IPS-18a (cell line): ENCODE data around the gene COL5A1.

Experiments
- H3K27ac ChIP-seq: one replicate; pipeline ENCODE4 v1.5.1; 2013; ENCODE audit warnings: low read length
- H3K27me3 ChIP-seq: one replicate; pipeline ENCODE4 v1.6.1; 2013; ENCODE audit warnings: mild to moderate bottlenecking, low read length; ENCODE audit not compliant: control insufficient read depth, insufficient read depth
- H3K36me3 ChIP-seq: one replicate; pipeline ENCODE4 v1.6.1; 2013; ENCODE audit warnings: low read depth, low read length; ENCODE audit not compliant: control insufficient read depth
- H3K4me1 ChIP-seq: one replicate; pipeline ENCODE4 v1.6.1; 2013; ENCODE audit warnings: low read depth, low read length; ENCODE audit not compliant: control insufficient read depth
- H3K4me3 ChIP-seq: one replicate; pipeline ENCODE4 v1.5.1; 2013; ENCODE audit warnings: low read length
- H3K9ac ChIP-seq: one replicate; pipeline ENCODE4 v1.6.1; 2013; ENCODE audit warnings: mild to moderate bottlenecking, low read length, moderate library complexity
- H3K9me3 ChIP-seq: one replicate; pipeline ENCODE4 v1.6.1; 2013; ENCODE audit warnings: low read depth, low read length; ENCODE audit not compliant: control insufficient read depth

Gene COL5A1

DNA sequence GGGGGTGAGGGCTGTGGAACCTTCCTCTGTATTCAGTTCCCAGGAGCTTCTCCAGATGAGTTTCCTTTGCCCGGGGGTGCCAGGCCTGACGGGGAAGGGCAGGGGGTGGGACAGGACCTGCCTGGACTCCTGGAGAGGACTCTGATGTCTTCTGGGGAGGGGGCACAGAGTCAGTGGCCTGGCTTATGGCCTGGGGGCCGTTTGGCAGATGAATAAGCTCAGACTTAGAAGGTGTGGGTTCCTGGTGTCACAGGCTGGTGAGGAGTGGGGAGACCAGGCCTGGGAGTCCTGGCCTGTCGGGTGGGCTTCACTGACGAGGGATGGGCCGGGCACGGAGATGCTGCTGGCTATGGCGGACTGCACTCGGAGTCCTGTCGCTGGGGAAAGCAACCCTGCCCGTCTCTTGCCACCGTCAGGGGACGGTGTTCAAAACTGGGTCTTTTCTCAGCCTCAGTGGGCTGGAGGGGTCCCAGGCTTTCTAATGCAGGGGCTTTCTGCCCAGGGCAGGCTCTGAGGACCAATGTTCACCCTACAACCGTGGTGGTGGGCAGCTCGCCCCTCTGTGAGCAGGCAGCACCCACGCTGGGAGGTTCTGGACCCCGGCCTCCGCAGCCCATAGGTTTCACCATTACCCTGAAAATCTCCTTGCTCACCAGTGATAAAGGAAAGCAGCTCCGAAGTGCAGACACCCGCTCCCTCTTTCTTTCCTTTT, 16.2 kb downstream of the COL5A1 start:
- Histone ChIP-seq H3K4me3 (no peak overlapping the region), H3K36me3 (no peaks in the 10 kb centered on the region), H3K9ac (no peak overlapping the region), H3K27me3 (no peaks in the 10 kb centered on the region), H3K4me1 (peaks cover 5% of the 10 kb centered on the region), H3K9me3 (peaks cover 6% of the 10 kb centered on the region), H3K27ac (no peak overlapping the region)

DNA sequence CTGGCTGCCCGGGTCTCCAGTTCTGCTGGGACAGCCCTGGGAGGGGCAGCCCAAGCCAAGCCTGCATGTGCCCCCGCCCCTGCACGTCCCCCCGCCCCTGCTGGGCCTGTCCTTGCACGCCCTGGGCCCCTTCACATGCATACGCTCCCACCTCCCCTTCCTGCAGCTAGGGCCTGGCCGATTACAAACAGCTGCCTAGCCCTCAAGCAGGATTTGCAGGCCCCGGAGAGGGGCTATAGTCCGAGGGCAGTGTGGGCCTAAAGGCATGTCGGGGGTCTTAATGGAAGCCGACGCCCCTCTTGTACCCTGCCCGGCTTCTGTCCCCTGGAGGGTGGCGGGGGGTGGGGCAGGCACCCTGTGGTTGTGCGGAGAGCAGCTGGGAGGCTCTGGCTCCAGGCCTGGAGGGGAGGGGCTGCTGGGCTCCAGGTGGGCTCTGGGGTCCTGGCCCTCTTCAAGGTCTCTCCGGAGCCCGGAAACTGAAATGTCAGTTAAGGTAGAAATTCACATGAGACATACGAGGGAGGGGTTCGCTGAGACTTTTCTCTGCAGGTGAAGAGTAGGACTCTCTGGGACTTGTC, 16.9 kb downstream of the COL5A1 start:
- peaks cover 5% of the 10 kb centered on the region for H3K4me1 ChIP-seq
- H3K4me3 ChIP-seq, result no peak overlapping the region
- H3K27me3 ChIP-seq, result no peaks in the 10 kb centered on the region
- H3K27ac ChIP-seq, result no peak overlapping the region
- no peaks in the 10 kb centered on the region for H3K36me3 ChIP-seq
- H3K9ac ChIP-seq, result no peak overlapping the region
- peaks cover 6% of the 10 kb centered on the region for H3K9me3 ChIP-seq

DNA sequence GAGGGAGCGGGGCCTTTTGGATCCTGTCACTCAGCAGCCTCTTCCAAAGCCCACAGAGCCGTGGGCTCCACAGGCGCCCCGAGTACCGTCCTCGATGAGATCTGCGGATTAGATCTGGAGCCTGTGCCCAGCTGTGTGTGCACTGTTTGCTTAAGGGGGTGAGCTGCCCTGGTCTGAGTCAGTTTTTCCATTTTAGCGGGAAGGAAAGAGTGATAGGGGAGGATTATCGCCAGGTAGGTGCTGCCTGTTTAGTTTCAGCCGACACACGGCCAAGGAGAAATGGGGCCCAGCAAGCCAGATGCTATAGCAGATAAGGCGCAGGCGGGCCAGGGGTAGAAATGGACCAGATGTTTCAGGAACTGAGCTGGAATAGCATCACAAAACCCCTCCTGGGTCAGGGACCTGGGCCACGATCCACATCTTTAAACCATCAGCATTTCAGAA, 18.1 kb downstream of the COL5A1 start:
- Histone ChIP-seq H3K27ac (no peak overlapping the region), H3K27me3 (no peaks in the 10 kb centered on the region), H3K9ac (no peak overlapping the region), H3K36me3 (no peaks in the 10 kb centered on the region), H3K4me1 (peaks cover 5% of the 10 kb centered on the region), H3K9me3 (peaks cover 6% of the 10 kb centered on the region), H3K4me3 (no peak overlapping the region)

DNA sequence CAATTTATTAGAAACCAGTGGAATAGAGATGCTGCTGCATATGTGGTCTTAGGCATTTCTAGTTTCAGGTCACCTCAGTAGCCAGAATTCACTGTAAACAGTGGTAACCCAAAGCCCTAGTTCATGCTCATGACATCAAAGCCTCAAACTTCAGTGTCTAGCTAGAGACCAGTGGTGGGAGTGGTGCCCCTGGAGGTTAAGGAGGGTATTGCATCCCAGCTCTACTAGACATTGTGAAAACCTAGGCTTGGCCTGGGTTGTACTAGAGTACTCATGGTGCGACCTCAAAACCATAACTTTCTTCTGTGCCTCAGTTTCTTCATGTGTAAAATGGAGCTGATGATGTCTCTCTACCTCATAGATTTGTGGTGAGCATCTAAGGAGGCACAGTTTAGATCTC, 18.8 kb downstream of the COL5A1 start:
- Histone ChIP-seq H3K27me3 (no peaks in the 10 kb centered on the region), H3K36me3 (no peaks in the 10 kb centered on the region), H3K9me3 (peaks cover 6% of the 10 kb centered on the region), H3K9ac (no peak overlapping the region), H3K4me1 (peaks cover 5% of the 10 kb centered on the region), H3K27ac (no peak overlapping the region), H3K4me3 (no peak overlapping the region)

DNA sequence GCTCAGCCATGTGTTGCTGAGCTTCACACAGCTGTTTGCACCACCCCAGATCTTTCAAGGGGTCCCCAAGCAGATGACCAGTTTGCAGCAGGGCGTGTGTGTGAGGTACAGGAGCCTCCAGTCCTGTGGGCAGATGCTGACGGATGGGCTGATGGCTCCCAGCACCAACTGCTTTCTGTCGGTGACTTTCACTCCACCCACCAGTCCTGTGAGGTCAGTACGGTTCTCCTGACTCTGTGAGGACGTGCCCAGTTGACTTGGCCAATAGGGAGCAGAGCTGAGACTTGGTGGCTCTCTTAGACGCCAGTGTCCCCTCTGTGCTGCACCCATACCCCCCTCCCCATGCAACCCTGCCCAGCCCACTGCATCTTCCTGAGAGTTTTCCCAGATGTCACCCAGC, 19.7 kb downstream of the COL5A1 start:
- Histone ChIP-seq H3K9me3 (peaks cover 6% of the 10 kb centered on the region), H3K4me3 (no peak overlapping the region), H3K27ac (no peak overlapping the region), H3K4me1 (peaks cover 5% of the 10 kb centered on the region), H3K36me3 (no peaks in the 10 kb centered on the region), H3K27me3 (no peaks in the 10 kb centered on the region), H3K9ac (no peak overlapping the region)

DNA sequence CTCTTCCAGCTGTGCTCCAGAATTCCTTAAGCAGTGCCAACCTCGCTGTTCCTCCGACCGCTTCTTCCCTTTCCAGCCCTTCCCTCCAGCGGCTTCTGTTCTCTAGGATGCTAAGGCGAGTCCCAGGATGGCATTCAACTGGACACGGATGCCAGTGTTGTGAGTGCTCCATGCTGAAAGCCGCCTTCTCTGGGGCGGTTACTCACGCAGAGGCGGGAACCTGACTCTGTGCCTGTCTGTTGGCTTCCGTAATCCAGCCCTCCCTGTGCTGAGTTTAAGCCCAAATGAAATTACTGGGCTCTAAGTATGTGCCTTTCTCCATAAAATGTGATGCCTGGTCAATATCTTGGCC, 20.2 kb downstream of the COL5A1 start:
- H3K9ac ChIP-seq, result no peak overlapping the region
- no peak overlapping the region for H3K4me3 ChIP-seq
- H3K9me3 ChIP-seq, result peaks cover 6% of the 10 kb centered on the region
- no peaks in the 10 kb centered on the region for H3K36me3 ChIP-seq
- H3K27ac ChIP-seq, result no peak overlapping the region
- peaks cover 5% of the 10 kb centered on the region for H3K4me1 ChIP-seq
- H3K27me3 ChIP-seq, result no peaks in the 10 kb centered on the region

DNA sequence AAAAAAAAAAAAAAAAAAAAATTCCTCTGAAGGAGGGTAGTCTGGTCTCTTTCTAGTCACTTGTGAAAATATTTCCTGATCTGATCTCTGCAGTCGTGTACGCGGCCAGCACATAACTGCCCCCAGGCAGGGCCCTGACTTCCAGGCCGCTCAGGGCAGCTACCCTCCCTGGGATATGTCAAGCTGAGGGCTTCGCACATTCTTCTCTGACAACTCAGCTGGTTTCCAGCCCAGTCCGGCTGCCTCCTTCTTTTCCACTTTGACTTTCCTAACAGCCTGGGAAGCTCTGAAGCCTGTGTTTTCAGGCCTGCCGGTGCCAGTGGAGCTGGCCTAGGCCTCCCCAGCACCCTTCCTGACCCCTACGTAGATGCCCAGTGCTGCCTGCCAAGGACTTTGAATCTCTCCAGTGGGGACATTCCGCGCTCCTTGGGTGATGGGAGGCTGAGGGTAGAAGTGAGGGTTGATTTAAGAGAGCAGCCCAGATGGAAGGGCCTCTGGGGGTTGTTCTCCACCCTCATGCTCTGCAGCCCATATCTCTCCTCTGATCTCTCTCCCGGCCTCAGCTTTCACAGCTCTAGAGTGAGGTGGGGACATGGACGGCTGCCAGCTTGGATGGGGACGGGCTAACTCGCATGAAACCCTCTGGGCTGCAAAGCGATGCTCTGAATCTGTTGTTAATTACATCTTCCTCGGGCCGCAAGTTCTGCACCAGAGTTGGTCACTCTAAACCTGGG, 20.7 kb downstream of the COL5A1 start:
- Histone ChIP-seq H3K27ac (no peak overlapping the region), H3K9me3 (peaks cover 6% of the 10 kb centered on the region), H3K36me3 (no peaks in the 10 kb centered on the region), H3K4me3 (no peak overlapping the region), H3K27me3 (no peaks in the 10 kb centered on the region), H3K4me1 (peaks cover 5% of the 10 kb centered on the region), H3K9ac (no peak overlapping the region)

DNA sequence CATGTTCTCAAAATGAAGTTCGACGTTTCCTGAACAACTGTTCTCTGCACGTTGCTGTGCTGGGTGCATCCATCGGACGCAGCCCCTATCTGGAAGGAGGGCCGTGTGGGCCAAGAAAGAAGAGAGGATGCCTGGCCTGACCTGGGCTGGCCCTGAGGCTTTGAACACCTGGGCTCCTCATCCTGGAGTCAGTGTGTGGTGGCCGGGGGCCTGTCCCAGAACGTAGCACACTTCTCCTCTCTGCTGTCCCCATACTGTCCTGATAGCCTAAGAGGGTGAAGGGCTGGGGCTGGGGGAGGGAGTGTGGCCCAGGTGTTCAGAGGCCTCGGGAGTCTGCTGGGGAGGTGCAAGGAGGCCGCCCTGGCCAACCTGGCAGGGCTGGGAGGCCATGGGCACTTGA, 21.5 kb downstream of the COL5A1 start:
- Histone ChIP-seq H3K9me3 (peaks cover 6% of the 10 kb centered on the region), H3K4me3 (no peak overlapping the region), H3K36me3 (no peaks in the 10 kb centered on the region), H3K27ac (no peak overlapping the region), H3K9ac (no peak overlapping the region), H3K4me1 (peaks cover under 1% of the 10 kb centered on the region), H3K27me3 (no peaks in the 10 kb centered on the region)

DNA sequence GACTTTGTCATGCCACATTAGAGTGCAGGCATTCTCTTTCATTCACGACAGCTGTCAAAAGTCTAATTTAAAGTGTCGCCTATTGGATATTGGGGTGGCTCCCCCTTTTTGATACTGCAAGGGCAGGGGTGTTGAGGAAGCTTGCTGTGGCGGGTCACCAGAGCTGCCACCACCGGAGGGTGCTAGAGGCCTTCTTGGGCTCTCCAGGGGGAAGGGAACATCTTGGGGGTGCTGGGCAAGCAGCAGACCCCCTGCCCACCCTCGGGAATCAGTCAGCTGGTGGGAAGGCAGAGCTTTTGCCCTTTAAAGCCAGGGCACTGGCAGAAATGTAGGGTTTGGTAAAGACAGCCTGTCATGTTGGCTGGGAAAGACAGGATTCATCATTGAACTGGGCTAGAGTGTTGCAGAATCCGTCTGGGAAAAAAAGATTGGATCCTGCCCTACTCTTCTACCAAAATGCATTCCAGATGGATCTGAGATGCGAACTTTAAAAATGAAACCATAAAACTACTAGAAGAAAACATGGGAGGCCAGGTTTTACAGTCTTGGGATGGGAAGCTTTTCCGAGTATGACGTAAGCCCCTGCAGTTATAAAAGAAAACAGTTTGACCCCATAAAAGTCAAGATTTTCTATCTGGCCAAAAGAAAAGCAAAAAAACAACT, 22.3 kb downstream of the COL5A1 start:
- H3K36me3 ChIP-seq, result no peaks in the 10 kb centered on the region
- peaks cover 6% of the 10 kb centered on the region for H3K9me3 ChIP-seq
- no peak overlapping the region for H3K27ac ChIP-seq
- H3K9ac ChIP-seq, result no peak overlapping the region
- H3K27me3 ChIP-seq, result no peaks in the 10 kb centered on the region
- no peaks in the 10 kb centered on the region for H3K4me1 ChIP-seq
- no peak overlapping the region for H3K4me3 ChIP-seq

DNA sequence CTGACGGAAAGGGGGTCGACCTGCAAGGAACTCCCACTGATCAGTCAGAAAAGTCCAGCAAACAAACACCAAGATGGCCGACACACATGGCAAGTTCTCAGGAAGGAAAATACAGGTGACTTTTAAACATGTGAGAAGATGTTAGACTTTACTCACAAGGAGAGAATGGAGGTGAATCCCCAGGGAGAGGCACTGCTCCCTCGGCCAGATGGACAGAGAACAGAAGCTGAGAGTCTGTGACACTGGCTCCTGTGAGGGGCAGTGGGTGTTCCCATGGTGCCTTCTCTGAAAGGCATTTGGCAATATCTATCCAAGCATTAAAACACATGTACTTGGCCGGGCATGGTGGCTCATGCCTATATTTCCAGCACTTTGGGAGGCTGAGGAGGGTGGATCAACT, 22.8 kb downstream of the COL5A1 start:
- Histone ChIP-seq H3K27ac (no peak overlapping the region), H3K36me3 (no peaks in the 10 kb centered on the region)

DNA sequence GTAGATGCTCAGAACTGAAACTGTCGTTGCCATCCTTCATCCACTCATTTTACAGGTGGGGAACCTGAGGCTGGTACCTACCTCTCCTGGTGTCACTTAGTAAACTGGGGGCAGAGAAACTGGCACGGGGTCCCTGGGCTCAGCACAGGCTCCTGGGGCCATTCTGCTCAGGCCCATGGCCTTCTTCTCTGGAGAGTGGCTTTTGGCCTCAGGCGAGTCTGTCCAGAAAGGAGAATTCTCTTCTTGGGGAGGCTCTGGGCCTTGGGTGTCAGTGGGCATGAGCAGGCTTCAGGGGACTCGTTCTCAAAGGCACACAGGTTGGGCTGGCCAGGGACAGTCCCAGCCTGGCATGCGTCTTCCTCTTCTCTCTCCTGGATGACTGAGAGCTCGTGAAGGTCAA, 24.6 kb downstream of the COL5A1 start:
- H3K36me3 ChIP-seq, result no peaks in the 10 kb centered on the region
- H3K9me3 ChIP-seq, result no peaks in the 10 kb centered on the region
- H3K4me1 ChIP-seq, result no peaks in the 10 kb centered on the region
- no peak overlapping the region for H3K4me3 ChIP-seq
- H3K27ac ChIP-seq, result no peak overlapping the region
- H3K9ac ChIP-seq, result no peak overlapping the region
- H3K27me3 ChIP-seq, result no peaks in the 10 kb centered on the region

More for the DNA sequence above, 22.8 kb downstream of the COL5A1 start:
- Histone ChIP-seq H3K4me1 (no peaks in the 10 kb centered on the region), H3K4me3 (no peak overlapping the region), H3K9me3 (peaks cover 6% of the 10 kb centered on the region), H3K9ac (no peak overlapping the region), H3K27me3 (no peaks in the 10 kb centered on the region)
